Body of pancreas (tissue), 4 donors: ENCODE measurements around the gene CALR3. TPM values are rescaled to one million over a fixed set of nuclear protein-coding genes. Genes with fewer than 3 reads are reported as not detected.
"Not testable (repeated sequence)": the region's sequence is repeated elsewhere in the genome, so short reads cannot be mapped to it uniquely, and the experiment has no call there.

Experiments used
- ATAC-seq: fragments of 150-250 bp; one replicate; pipeline ENCODE4 v1.9.1; 2016
- DNase-seq, 4 donors: peaks; one replicate each; pipeline ENCODE4 v3.0.0-alpha.2; 2019
- H3K27ac ChIP-seq, 4 donors: fragments of 200-600 bp; sonication (generic); 1 replicate in 3 of 4; 2 replicates in 1 of 4; pipeline versions ENCODE4 v1.5.1 to v1.6.1; 2016 to 2019; ENCODE audit warnings: mild to moderate bottlenecking in 1 of 4, mixed read lengths in 1 of 4, moderate library complexity in 1 of 4
- H3K27me3 ChIP-seq, 2 donors: fragments of 200-600 bp; sonication (generic); one replicate each; pipeline ENCODE4 v1.6.0; 2016; ENCODE audit warnings: mild to moderate bottlenecking in 1 of 2
- H3K36me3 ChIP-seq, 2 donors: fragments of 200-600 bp; sonication (generic); replicated peaks in 1 of 2; 2 replicates each; pipeline ENCODE4 v1.5.1; 2016; ENCODE audit warnings: low read depth in 2 of 2; ENCODE audit not compliant: insufficient read depth in 1 of 2
- H3K4me1 ChIP-seq: fragments of 200-600 bp; sonication (generic); one replicate; pipeline ENCODE4 v1.6.0; 2016
- H3K4me3 ChIP-seq, 2 donors: fragments of 200-600 bp; sonication (generic); 1 replicate in 1 of 2; 2 replicates in 1 of 2; pipeline ENCODE4 v1.5.1; 2016 to 2019
- H3K9me3 ChIP-seq, 3 donors: fragments of 200-600 bp; sonication (generic); 1 replicate in 2 of 3; 2 replicates in 1 of 3; pipeline ENCODE4 v1.5.1; 2016
- POLR2A ChIP-seq, 3 donors: fragments of 450-650 bp; IDR thresholded peaks; one replicate each; pipeline ENCODE4 v1.6.1; 2016; ENCODE audit warnings: antibody characterized with exemption in 3 of 3, mild to moderate bottlenecking in 2 of 3
- WGBS, 2 donors: methylation state at CpG; one replicate each; pipeline ENCODE4 v1.1.5; 2017; 5-methylcytosine and 5-hydroxymethylcytosine counted together
- intact Hi-C: fragments of 100-400 bp; cut with DNase I; formaldehyde crosslinking; loops from one replicate; pipeline ENCODE4 v1.15.1; 2023
- total RNA-seq, 2 donors: library from RNA; depleted of rRNA; stranded (reverse); fragments of >200 nt; gene quantifications; one replicate each; pipeline ENCODE4 v1.1.0, GENCODE V29; 2016
- TF ChIP-seq, protein P1 (sequence below), 7 experiments: fragments of 450-650 bp in 4 of 7; fragments of 200-600 bp in 3 of 7; sonication (generic) in 3 of 7; IDR thresholded peaks; one replicate each; pipeline ENCODE4 v1.5.1; 2016 to 2019; ENCODE audit warnings: antibody characterized with exemption in 7 of 7

CALR3 gene
- total RNA-seq, 2 donors from 2014 or later: not detected

DNA sequence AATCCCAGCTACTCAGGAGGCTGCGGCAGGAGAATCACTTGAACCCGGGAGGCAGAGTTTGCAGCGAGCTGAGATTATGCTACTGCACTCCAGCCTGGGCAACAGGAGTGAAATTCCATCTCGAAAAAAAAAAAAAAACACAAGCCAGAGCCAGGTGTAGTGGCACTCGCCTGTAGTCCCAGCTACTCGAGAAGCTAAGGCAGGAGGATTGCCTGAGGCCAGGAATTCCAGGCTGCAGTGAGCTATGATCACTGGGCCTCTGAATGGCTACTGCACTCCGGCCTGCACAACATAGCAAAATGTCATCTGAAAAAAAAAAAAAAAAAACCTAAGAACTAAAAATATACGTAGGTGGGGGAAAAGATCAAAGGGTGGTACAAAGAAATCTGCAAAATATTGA is 43.6 kb downstream of the CALR3 start:
- Histone ChIP-seq H3K36me3 (no peaks in the 10 kb centered on the region), H3K9me3 (no peaks in the 10 kb centered on the region), H3K4me1 (peaks cover 25% of the 10 kb centered on the region), H3K27me3 (no peaks in the 10 kb centered on the region), H3K4me3 (no peak overlapping the region), H3K27ac (no peak overlapping the region)
- DNase-seq: no peak
- intact Hi-C loops: no loop called here
- 79 to 82% methylated on average over 8 of the region's 8 CpGs for WGBS, 2 donors
- ATAC-seq: no peak
- no peak for TF ChIP-seq POLR2A (IDR thresholded peaks at IDR 0.05)
- TF ChIP-seq, protein P1, sequence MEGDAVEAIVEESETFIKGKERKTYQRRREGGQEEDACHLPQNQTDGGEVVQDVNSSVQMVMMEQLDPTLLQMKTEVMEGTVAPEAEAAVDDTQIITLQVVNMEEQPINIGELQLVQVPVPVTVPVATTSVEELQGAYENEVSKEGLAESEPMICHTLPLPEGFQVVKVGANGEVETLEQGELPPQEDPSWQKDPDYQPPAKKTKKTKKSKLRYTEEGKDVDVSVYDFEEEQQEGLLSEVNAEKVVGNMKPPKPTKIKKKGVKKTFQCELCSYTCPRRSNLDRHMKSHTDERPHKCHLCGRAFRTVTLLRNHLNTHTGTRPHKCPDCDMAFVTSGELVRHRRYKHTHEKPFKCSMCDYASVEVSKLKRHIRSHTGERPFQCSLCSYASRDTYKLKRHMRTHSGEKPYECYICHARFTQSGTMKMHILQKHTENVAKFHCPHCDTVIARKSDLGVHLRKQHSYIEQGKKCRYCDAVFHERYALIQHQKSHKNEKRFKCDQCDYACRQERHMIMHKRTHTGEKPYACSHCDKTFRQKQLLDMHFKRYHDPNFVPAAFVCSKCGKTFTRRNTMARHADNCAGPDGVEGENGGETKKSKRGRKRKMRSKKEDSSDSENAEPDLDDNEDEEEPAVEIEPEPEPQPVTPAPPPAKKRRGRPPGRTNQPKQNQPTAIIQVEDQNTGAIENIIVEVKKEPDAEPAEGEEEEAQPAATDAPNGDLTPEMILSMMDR (IDR thresholded peaks at IDR 0.05): no peak

DNA sequence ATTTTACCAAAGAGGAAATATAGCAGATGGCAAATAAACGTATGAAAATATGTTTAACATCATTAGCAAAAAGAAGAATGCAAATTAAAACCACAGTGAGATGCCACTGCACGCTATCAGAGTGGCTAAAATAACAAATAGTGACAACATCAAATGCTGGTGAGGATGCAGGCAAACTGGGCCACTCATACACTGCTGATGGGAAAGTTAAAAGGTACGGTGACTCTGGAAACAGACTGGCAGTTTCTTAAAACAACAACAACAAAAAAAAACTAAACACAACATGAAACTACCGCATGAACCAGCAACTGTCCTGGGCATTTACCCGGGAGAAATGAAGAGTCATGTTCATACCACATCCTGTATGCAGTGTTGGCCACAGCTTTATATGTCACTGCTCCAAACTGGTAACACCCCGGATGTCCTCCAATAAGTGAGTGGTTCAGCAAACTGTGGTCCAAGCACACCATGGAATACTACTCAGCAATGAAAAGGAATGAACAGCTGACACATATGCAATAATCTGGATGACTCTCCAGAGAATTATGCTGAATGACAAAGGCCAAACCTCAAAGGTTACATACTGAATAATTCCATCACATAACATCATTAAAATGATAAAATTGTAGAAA is 46.5 kb downstream of the CALR3 start:
- 67 to 91% methylated on average over 6 of the region's 6 CpGs for whole genome bisulfite sequencing, 2 donors

DNA sequence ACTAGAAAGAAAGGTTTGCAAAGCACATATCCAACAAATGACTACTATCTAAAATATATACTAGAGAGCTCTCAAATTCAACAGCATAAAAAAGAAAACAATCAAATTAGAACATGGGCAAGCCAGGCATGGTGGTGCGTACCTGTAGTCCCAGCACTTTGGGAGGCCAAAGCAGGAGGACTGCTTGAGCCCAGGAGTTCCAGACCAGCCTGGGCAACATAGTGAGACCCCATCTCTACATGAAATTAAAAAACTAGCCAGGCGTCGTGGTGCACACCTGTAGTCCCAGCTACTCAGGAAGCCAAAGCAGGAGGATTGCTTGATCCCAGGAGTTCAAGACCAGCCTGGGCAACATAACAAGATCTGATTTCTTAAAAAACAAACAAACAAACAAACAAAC is 47.1 kb downstream of the CALR3 start:
- 97 to 100% methylated on average over 3 of the region's 3 CpGs for WGBS, 2 donors

More for the DNA sequence above, 46.5 kb downstream of the CALR3 start:
- H3K36me3 ChIP-seq: no peaks in the 10 kb centered on the region
- TF ChIP-seq, protein P1 (IDR thresholded peaks at IDR 0.05): no peak
- no peak for TF ChIP-seq POLR2A (IDR thresholded peaks at IDR 0.05)
- H3K9me3 ChIP-seq: no peaks in the 10 kb centered on the region
- intact Hi-C loops: no loop called here
- no peak overlapping the region for H3K4me3 ChIP-seq
- no peak overlapping the region for H3K27ac ChIP-seq
- DNase-seq (no peak), ATAC-seq (no peak)
- no peaks in the 10 kb centered on the region for H3K27me3 ChIP-seq
- H3K4me1 ChIP-seq: peaks cover 31% of the 10 kb centered on the region

DNA sequence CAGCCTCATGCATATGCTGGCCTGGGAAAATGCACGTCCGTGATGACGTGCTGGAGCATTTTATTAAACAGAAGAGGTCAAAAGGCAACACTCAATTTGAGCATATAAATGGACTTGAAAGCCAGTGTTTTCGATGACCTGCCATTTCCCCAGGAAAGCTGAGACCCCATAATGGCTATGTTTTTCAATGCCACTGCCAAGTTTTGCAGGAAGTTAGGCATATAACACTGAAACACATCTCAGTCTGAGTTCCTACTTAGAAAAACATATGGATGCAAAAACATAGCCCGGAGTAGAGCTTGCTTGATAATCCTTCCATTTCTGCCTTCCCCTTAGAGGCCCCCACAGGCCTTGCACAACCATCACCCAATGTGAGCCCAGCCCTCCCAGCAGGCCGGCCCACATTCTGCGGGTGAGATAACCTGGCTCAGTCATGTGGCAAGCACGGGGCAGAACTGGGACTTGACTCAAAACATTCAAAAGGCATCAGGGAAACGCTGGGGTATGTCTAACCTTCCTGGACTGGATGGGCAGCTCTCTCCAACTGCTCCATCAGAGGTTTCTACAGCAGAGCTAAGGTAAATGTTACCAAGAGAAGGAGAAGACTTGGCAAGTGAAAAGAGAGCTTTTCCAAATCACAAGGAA is 49.1 kb downstream of the CALR3 start:
- no peaks in the 10 kb centered on the region for H3K36me3 ChIP-seq
- no peaks in the 10 kb centered on the region for H3K9me3 ChIP-seq
- H3K4me3 ChIP-seq: no peak overlapping the region
- ATAC-seq (peak; percentile 76), DNase-seq (peak; percentile 32 to 72 (median 64))
- intact Hi-C loops: no loop called here
- WGBS, 2 donors: 29 to 32% methylated on average over 9 of the region's 9 CpGs
- no peaks in the 10 kb centered on the region for H3K27me3 ChIP-seq
- TF ChIP-seq POLR2A (IDR thresholded peaks at IDR 0.05): no peak
- TF ChIP-seq, protein P1 (IDR thresholded peaks at IDR 0.05): no peak
- peak overlapping the region in 2 of 4 donors; percentile 30 to 35 for H3K27ac ChIP-seq
- H3K4me1 ChIP-seq: peaks cover 34% of the 10 kb centered on the region

More for the DNA sequence above, 47.1 kb downstream of the CALR3 start:
- H3K27me3 ChIP-seq, H3K27ac ChIP-seq, H3K4me3 ChIP-seq, DNase-seq, H3K9me3 ChIP-seq, intact Hi-C loops, H3K36me3 ChIP-seq, ATAC-seq: not testable (repeated sequence)
- H3K4me1 ChIP-seq: peaks cover 25% of the 10 kb centered on the region

DNA sequence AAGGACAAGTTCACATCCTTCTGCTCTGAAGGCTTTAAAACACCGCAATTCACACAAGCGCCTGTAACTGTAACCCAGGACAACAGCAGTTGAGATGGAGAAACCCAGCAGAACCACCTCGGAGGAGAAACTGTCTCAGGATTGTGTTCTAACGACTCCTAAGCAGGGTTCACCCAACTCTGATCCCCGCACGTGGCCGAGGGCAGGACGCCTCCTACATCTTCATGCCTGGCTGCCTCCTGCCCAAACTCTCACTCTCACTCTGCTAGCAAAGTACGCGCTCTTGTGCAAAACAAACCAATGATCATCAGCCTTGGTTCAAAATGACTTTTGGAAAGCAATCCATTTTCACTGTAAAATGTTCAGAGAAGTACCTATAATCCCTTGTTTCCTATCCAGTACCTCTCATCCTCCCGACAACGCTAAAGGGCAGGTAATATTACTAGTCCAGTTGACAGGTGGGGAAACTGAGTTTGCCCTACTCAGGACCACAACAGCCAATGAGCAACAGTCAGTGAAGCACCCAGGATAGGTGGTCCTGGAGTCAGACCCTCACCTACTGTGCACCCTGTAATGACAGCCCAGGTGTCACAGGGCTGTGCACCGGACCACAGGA is 49.8 kb downstream of the CALR3 start:
- ATAC-seq (no peak), DNase-seq (no peak)
- no peak overlapping the region for H3K4me3 ChIP-seq
- H3K4me1 ChIP-seq: peaks cover 34% of the 10 kb centered on the region
- TF ChIP-seq, protein P1 (IDR thresholded peaks at IDR 0.05): no peak
- TF ChIP-seq POLR2A (IDR thresholded peaks at IDR 0.05): no peak
- H3K27me3 ChIP-seq: no peaks in the 10 kb centered on the region
- peak overlapping the region in 1 of 4 donors; percentile 35 for H3K27ac ChIP-seq
- intact Hi-C loops: no loop called here
- no peaks in the 10 kb centered on the region for H3K36me3 ChIP-seq
- 83 to 87% methylated on average over 13 of the region's 13 CpGs for WGBS, 2 donors
- H3K9me3 ChIP-seq: no peaks in the 10 kb centered on the region
